Activated CD4-positive, alpha-beta T cell treated with anti-CD3 and anti-CD28 coated beads for 24 hours (primary cell): Measurements from ENCODE around the gene CD82.

ENCODE experiments used
- DNase-seq, 2 donors: peaks; one replicate each; pipeline ENCODE4 v3.0.0-alpha.2; 2020; ENCODE audit warnings: low read depth in 2 of 2

CD82 gene

DNA sequence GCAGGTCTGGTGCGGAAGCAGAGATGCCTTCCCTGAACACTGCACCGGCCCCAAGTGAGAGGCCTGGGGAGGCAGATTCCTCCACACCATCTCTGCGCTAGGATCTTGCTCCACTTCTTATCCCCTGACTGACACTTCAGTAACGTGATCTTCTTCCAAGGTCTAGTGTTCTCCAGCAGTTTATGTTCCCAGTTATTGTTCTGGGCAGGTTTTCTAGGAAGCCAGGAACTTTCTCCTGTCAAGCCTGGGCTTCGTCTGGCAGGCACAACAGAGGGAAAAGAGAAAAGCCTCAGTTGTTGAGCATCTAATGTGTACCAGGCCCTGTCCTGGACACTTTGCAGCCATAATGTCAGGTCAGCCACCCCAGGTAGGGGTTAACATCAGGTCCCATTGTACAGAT lies 10.5 kb downstream of the CD82 start:
- no peak for DNase-seq

DNA sequence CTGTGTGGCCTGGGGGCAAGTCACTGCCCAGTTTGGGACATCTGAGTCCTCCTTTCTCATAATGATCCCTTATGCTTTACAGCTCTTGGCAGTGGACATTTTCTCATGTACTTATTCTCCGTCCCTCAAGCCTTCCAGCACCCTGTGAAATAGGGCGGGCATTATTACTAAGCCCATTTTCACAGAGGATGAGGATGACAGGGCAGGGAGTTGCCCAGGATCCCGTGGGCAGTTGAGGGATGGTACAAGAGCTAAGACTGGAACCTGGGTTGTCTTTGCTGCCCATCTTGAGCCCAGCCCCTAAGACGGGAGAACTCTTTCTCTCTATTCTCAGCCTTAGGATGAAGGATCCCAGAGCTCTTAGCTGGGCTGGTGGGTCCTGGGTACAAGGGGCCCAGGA lies 11.2 kb downstream of the CD82 start:
- DNase-seq = no peak

DNA sequence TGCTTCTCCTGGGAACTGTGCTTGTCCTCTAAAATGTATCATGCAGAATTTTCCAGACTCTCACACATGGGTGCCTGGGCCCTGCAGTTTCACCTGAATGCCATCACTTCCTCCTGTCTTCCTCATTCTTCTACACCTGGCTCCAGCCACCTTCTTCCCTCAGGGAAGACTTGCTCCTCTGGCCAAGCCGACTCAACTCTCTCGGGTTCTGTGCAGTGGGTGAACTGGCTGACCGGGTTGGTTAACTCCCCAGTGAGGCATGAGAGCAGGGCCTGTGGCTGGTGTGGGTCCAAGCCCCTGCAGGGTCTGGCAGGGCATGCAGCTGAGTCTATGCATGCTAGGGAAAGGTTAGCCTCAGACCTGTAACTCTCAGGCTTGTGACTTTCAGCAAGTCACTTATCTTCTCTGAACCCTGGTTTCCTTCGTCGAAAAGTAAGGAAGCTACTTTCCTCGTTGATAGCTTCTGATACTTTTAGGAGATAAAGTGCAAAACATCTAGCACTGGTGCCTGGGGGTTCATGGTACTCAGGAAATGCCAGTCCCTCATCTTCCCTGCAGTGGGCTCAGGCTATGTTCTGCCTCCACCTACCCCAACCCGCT lies 11.9 kb downstream of the CD82 start:
- DNase-seq = no peak

DNA sequence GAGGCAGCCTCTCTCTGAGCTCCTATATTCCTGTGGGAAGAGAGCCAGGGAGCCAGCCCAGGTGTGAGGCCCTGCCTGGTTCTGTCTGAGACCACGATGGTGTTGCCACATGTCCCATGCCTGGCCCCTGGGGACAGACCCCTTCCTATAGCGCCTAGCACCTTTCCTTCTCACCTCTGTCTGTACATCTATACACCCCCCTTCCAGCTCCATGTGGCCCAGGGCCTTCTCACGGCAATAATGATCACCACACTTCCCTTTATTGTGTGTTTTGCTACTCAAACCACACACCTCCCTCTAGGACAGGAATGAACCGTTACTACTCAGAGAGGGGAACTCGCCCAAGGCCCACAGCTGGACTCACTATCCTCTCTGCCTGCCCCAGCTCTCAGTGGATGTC lies 12.8 kb downstream of the CD82 start:
- DNase-seq = no peak

DNA sequence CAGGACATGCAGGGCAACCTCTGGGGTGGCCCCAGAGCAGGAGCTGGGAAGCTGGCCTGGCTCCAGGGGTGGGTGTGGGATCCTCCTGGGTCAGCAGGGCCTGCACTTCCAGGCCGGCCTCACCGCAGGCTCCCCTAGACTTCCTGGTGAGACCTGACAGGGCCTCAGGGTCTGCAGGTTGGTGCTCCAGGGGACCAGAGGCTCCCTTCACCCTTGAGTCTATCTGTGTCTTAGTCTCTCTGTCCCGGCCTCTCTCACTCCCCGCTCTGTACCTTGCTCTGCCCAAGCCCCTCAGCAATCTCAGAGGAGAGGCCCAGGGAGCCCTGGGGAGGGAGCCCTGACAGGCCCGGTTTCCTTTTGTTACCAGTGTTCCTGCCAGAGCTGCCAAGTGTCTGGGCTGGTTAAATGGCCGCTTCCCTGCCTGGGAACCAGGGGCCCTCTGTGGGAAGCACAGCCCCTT lies 13.9 kb downstream of the CD82 start:
- no peak for DNase-seq

DNA sequence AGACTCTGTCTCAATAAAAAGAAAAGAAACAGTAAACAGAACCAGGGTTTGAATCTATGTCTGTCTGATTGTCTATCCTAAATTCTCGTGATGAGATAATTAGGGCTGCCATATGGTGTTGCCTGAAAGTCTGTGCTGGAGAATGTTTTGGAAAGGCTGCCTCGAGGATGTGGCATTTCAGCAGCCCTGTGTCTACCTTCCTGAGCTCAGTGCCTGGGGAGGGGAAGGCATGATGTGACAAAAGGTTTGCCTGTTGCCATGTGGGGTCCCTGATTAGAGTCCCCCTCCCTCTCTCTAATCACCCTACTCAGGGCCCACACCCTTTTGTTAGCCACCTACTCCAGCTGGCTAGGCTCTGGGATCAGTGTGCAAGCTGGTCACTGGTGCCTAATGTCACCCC lies 15.2 kb downstream of the CD82 start:
- DNase-seq = no peak

DNA sequence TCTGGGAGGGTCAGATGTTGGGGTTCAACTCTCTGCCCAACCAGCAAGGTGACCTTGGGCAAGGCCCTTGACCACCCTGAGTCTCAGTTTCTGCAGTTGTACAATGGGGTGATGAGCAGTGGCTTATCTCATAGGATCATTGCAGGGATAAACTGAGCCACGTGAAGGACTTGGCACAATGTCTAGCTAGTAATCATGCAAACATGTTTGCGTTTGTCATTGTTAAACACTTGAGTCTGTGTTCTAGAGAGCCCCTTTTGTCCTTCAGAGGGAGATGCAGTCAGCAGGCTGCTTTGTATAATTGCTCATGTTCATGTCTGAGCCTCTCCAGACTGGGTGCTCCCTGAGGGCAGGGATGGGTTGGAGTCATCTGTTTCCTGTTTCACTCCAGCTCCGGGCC lies 15.8 kb downstream of the CD82 start:
- no peak for DNase-seq

DNA sequence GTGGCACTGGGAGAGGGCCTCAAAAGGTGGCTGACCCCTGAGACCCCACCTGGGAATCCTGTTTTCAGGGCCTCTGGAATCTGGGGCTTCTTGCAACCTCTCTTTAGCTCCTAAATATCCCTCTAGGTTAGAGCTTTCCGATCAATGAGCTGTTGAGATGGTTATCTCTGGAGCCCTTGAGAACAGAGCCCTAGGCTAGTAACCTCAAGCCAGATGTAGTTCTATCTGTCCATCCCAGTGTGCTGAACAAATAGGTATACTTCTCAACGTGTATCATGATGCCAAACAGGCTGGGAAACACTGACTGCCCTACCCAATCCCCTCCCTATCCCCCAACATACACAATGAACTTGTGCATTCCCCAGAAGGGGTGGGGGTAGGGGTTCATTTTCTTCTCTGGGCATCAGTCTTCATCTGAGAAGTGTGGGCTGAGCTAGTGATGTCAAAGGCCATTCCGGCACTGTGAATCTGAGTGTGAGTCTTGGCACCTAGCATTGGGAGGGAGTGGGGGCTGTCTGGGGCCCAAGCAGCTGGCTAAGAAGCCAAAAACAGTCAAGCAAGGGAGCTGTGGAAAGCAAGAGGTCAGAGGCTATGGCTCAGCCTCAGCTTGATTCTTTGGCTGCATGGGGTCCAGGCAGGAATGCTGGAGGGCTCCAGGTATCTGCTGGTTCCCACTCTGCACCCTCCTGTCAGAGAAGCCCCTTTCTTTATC lies 17.3 kb downstream of the CD82 start:
- DNase-seq = no peak

DNA sequence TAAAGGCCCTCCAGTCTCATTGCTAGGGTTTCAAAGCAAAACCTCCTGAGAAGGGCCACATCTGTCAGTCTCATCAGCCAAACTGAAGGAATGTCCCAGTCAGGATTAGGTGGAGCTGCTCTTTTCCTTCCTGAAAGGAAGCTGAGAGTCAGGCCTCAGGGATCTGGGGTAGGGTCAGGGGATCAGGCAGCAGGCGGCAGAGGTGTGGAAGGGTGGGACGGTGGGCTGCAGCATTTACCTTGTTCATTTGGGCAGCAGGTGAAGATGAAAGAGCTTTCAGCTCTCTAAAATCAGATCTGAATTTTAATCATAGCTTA lies 17.8 kb downstream of the CD82 start:
- DNase-seq = no peak

DNA sequence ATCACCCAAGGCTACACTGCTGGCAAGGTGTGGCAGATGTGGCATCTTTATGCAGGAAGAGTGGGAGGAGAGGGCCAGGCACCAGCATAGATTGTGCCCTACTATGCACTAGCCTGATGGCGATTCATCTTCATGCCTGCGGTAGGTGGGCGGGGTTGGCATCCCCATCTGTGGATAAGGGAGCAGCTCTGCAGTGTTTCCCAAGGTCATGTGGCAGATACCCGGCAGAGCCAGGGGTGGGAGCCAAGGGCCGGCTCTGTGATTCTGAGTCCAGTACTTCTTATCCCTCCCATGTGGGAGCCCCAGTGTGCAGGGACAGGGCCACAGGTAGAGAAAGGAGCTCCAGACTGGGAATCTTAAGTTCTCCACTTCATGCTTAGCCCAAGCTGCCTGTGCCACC lies 20.0 kb downstream of the CD82 start:
- DNase-seq = no peak

DNA sequence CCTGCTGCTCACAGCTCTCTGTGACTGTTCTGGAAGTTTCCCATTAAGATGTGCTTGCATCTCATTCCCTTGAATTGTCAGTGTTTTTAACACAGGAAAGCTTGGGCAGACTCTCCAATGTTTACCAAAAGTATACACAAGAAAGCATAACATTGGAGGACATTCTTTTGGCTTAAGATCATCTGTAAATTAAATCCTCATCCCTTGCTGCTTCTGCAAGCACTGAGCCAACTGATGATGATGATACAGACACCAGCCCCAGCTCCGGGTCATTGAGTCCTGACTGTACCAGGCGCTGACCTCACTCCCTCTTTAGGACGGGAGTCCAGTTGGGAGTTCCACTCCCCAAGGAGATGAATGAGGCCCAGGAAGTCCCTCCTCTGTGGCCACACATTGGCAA lies 23.8 kb downstream of the CD82 start:
- no peak for DNase-seq

DNA sequence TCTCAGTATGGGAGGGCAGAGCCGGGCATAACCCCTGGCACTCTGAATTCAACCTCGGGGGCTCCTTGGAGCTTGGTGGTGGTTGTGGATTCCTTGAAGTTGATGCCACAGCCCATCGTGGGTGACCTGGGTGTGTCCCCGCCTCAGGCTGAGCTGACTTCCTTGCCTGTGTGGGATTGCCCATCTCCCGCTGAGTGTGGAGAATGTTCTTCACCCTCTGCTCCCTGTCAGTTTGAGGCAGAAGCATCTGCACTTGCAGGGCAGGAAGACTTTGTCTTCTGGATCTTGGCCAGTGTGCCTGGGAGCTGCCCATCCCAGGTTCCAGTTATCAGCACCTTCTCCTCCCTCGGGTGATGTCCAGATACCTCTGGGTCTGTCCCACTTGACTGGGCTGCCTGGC lies 25.3 kb downstream of the CD82 start:
- DNase-seq = no peak

DNA sequence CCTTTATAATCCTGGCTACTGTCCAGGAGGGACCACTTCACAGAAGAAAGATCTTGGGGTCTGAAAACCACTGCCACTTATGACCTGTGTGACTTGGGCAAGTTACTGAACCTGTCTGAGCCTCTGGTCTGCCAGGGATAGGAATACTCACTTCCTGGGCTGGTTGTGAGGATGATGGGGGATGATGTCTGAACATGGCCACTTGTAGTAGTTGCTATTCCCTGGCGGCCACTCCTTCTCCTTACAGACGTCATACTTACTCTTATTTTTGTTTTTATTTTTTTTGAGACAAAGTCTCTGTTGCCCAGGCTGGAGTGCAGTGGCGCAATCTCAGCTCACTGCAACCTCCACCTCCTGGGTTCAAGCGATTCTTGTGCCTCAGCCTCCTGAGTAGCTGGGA lies 26.1 kb downstream of the CD82 start:
- no peak for DNase-seq

DNA sequence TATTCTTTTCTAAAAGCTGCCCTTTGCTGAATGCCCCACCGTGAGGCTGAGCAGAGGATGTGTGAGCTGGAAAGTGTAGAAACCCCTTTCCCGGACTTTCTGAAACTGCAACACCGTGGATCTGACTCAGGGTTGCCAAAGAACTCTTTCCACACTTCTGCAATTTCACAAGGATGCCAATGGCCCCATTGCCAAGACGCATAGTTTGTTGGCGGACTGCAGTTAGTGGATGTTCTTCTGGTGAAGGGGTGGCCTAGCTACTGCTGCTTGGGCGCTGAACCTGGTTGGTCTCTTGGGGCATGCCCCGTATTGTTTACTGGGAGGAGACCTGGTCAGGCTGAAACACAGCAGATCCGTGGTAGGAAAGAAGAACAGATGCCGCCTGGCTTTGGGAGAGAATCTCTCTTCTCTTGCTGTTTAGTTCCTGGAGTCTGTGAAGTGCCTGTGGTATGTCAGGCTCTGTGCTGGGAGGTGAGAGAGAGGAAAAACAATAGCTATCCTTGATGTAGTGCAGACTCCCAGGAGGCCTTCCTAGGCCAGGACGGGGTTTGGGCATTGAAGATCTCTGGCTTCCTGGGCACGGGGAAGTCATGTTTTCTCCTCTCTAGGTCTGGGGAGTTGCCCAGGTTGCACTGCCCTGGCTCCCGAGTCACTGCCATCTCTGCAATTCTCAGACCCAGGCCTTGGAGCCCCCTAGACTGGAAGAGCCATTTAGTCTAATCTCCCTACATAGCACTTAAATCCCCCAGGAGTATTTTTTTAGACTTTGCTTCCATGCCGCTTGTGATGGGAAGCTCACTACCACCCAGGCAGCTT lies 26.9 kb downstream of the CD82 start:
- DNase-seq = no peak

DNA sequence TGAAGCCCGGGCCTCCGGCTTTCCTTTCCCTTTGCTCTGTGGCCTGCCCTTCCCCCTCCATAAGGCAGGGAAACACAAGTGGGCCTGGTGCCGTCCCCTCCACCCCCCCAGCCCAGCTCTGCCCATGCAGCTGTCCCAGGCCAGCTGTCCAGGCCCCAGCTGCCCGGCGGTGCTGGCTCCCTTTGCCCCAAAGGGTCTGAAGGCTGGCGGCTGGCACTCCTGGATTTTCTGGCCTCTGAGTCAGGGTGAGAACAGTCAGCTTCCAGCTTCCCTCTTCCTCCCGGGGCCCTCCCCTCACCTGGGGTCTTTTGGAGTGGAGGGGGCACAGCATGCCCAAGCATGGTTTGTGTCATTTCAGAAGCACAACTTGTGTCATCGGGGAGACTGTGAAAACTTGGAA lies 27.8 kb downstream of the CD82 start:
- DNase-seq = no peak

DNA sequence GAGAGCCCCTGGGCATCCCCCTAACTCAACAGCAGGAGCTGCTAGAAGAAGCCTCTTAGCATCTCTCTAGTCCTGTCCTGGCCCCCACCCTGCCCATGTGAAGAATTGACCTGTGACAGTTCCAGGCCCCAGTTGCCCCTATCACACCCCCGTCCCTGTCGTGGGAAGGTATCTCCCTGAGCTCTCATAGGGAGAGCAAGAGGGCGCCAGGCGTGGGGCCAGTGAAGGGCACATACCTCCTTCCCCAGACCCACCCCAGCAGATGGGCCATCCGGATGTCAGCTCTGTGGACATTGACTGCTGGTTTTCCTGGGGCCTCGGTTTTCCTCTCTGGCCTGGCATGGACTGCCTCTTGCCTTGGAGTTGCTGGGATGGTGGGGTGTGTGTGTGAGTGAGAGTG lies 29.5 kb downstream of the CD82 start:
- no peak for DNase-seq

DNA sequence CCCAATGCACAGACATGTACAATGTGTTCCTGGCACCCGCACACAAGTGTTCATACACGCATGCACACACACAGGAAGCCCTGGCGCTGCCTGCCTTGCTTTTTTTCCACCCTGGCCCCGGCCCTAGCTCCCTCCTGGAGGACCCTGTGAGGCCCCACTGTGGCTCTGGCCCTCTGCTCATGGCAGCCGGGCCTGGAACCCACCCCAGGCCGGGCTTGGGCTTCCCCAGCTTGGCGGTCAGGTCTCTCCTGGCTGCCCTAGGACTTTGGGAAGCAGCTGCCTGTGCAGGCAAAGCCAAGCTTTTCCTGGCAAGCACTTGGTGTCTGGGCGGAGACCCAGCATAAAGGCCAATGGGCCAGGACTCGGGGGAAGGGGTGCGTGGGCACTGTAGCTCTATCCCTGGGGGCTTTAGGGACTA lies 30.5 kb downstream of the CD82 start:
- DNase-seq = no peak

DNA sequence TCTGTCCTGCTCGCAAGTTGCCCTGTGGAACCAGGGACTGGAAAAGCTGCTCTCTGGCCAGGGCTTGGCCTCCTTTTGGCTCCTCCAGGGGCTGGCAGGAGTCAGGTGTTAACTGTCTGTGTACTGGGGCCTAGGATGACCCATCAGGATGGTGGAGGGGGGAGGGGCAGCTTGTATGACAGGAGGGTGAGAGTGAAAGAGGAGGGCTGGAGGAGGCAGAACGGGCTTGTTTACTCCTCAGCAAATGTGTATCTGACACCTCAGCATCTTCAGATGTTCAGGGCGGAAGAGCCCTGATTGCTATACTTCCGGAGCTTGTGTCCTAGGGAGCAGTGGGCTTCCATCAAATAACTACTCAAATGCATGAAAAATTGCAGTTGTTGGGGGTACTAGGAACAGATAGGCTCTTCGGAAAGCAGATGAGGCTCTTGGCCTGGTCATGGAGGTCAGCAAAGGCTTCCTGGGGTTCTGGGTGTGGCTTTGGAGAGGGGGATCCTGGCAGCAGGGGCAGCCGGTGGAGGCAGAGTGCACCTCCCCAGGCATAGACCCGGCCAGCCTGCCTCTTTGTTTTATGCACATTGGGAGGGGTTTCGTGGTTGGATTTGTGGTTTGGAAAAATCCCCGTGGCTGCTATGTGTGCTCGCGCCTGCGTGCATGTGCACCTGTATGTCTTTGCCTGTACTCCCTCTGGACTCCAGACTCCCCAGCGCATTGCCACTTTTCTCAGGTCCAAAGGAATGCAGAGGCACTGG lies 31.2 kb downstream of the CD82 start:
- DNase-seq = peak; percentile 31 to 56

DNA sequence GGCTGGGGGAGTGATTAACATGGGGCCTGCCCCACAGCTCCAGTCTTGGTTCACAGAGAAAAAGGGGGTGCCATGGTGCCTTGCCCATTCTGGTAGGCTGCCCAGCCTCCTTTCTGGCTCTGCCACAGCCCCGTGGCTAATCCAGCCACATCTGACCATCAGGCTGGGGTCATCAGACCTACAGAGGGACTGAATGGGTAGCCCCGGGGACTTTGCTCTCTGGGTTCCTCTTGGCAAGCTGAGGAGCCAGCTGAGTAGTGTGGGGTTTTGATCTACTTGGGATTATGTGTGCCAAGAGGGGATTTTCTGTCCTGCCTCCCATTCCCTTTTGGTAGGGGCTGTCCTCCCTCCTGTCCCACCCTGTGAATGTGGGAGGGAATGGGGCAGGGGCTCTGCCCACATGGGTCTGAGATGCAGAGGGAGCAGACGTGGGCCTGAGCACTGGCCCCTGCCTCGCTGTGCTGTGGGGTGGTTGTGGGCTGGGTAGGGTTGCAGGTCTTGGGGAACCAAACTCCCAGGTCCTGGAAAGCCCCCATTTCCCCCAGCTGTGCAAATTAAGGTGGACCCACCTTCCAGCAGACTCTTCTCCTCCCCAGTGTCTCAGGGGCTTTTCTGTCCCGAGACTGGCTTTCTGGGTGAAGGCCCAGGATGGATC lies 32.0 kb downstream of the CD82 start:
- no peak for DNase-seq

DNA sequence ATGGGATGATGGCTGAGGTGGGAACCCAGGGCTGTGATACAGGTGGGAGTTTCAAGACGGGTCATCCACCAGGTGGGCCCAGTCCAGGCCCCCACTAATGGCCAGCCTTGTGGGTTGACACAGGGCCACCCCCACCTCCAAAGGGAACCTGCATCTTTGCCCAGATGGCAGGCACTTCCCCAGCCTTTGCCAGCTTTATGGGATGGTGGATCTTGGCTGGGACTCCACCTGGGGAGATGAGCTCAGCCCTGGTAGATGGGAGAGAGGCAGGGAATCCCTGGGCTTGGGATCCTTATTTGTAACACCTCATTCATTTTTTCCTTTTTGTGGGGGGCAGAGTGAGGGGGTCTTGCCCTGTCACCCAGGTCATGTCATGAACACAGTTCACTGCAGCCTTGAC lies 33.4 kb downstream of the CD82 start:
- no peak for DNase-seq

DNA sequence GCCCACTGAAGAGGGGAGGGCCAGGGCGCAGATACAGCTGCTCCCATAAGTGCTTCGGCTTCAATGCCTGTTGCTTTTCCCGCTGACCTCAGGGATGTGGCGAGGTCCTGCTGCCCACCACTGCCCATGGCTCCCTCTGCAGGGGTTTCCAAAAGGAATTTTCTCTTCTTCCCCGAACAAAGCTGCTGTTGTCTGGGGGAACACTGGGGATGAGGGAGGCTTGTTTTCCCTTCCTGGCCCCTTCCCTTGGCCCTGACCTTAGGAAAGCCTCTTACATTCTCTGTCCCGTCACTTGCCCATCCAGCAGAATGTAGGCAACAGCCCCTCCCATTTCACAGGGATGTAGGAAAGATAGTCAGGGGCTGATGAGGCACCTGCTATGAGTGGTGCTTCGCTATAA lies 34.8 kb downstream of the CD82 start:
- DNase-seq = no peak

DNA sequence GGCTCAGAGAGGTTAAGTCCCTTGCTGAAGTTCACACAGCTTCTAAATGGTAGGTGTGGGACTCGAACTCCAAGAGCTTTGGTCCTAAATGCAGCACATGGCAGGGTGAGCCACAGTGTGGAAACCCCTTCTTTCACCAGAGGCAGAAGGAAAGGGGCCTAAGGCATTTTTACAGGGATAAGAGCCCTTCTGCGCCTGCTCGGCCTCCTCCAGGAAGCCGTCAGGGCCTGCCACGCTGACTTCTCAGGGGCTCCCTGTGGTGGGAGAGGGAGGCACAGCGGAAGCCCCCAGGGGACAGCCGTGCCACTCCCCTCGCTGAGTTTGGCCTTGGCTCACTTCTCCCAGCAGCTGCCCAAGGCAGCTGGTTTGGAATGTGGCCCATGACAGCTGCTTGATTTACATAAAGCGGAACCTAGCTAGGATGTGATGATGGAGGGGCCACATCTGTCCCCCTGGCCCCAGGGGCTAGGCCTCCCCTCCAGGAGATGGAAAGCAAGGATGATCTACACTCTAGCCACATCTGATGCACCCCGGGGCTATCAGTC lies 35.4 kb downstream of the CD82 start:
- no peak for DNase-seq
